ENCODE results near the gene OR10A4. TPM values are rescaled to one million over a fixed set of nuclear protein-coding genes. Genes with fewer than 3 reads are reported as not detected.
A peak's percentile ranks its signal among the peaks of the same experiment; 100 is the strongest.

Gene OR10A4
- total and polyA plus RNA-seq, 2 donors (not counting 3 experiments of a cell fraction or from before 2014, with no cell fraction given): not detected

- H3K27me3 ChIP-seq (ENCODE audit: control insufficient read depth in 2 of 2, insufficient read depth in 2 of 2, low read length in 2 of 2): no peaks in the 10 kb centered on the region
- no peak for TF ChIP-seq EZH2 (IDR thresholded peaks at IDR 0.05; ENCODE audit: borderline replicate concordance, low read depth, low read length, severe bottlenecking)
- TF ChIP-seq GATA2 (IDR thresholded peaks at IDR 0.05; ENCODE audit: insufficient read depth, insufficient read length, low read depth, low read length): no peak
- TF ChIP-seq POLR2A (IDR thresholded peaks at IDR 0.05; ENCODE audit: low read depth, low read length): no peak
- no peak for TF ChIP-seq JUN (IDR thresholded peaks at IDR 0.05; ENCODE audit: borderline replicate concordance, insufficient read depth, insufficient read length, low read depth)
- no peak for TF ChIP-seq MYC (IDR thresholded peaks at IDR 0.05; ENCODE audit: low read depth, low read length)
- TF ChIP-seq, protein P1, sequence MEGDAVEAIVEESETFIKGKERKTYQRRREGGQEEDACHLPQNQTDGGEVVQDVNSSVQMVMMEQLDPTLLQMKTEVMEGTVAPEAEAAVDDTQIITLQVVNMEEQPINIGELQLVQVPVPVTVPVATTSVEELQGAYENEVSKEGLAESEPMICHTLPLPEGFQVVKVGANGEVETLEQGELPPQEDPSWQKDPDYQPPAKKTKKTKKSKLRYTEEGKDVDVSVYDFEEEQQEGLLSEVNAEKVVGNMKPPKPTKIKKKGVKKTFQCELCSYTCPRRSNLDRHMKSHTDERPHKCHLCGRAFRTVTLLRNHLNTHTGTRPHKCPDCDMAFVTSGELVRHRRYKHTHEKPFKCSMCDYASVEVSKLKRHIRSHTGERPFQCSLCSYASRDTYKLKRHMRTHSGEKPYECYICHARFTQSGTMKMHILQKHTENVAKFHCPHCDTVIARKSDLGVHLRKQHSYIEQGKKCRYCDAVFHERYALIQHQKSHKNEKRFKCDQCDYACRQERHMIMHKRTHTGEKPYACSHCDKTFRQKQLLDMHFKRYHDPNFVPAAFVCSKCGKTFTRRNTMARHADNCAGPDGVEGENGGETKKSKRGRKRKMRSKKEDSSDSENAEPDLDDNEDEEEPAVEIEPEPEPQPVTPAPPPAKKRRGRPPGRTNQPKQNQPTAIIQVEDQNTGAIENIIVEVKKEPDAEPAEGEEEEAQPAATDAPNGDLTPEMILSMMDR (IDR thresholded peaks at IDR 0.05; ENCODE audit: extremely low read depth in 1 of 2, insufficient read depth in 1 of 2, low read depth in 1 of 2, low read length in 2 of 2): no peak
- no peak for TF ChIP-seq MAX (IDR thresholded peaks at IDR 0.05; ENCODE audit: insufficient read depth, insufficient read length)
- no peak for TF ChIP-seq FOS (IDR thresholded peaks at IDR 0.05; ENCODE audit: borderline replicate concordance, insufficient read depth, low read length)
- no peak for TF ChIP-seq POLR2AphosphoS5 (IDR thresholded peaks at IDR 0.05; ENCODE audit: insufficient read depth, low read depth, low read length)
- POLR2A ChIA-PET: no interaction called here
- no peaks in the 10 kb centered on the region for H3K9me3 ChIP-seq (replicated peaks; ENCODE audit: control insufficient read depth, insufficient read depth, low read length)
- peaks cover 5% of the 10 kb centered on the region for H3K79me2 ChIP-seq (ENCODE audit: control insufficient read depth, insufficient read depth, low read length)
- peak; percentile 3 for DNase-seq (ENCODE audit: low read depth, low spot score)
- peak overlapping the region; percentile 100 for H2AFZ ChIP-seq (ENCODE audit: low read depth, low read length)
- H3K36me3 ChIP-seq (ENCODE audit: control insufficient read depth in 2 of 2, extremely low read depth in 1 of 2, insufficient read depth in 2 of 2, low read length in 2 of 2): no peaks in the 10 kb centered on the region
- FAIRE-seq: no peak
- peaks cover 13% of the 10 kb centered on the region for H3K4me1 ChIP-seq (ENCODE audit: control insufficient read depth, extremely low read depth, insufficient read depth, low read length)
- peak overlapping the region; percentile 96 for H3K4me2 ChIP-seq (ENCODE audit: insufficient read depth, low read length)
- BruUV-seq (replicated peaks): TSS peak; percentile 10
- H3K9me1 ChIP-seq (replicated peaks; ENCODE audit: control insufficient read depth, extremely low read depth, insufficient read depth, low read length): peaks cover 2% of the 10 kb centered on the region
- peak overlapping the region; percentile 57 for H3K27ac ChIP-seq (ENCODE audit: insufficient read depth, low read depth, low read length)
- H3K9ac ChIP-seq (replicated peaks; ENCODE audit: extremely low read depth, insufficient read depth, low read length): peak overlapping the region; percentile 69
- intact Hi-C loops (cut with micrococcal nuclease): loop anchor here (2.0 to 5.0 kb wide), 2 partner anchors 65 to 94 kb away; partner anchors contain the start of genes NLRP14 and ZNF214
- CTCF ChIA-PET: interaction anchor here (0.9 to 2.0 kb wide), 5 partner anchors 10 to 548 kb away, joined by 3 to 5 read pairs (median 5); no protein-coding TSS in a partner anchor
- no peaks in the 10 kb centered on the region for H4K20me1 ChIP-seq (replicated peaks; ENCODE audit: control insufficient read depth, extremely low read depth, insufficient read depth, low read length)
- peak overlapping the region; percentile 43 to 94 (median 88) for H3K4me3 ChIP-seq (replicated peaks in 1 of 3; ENCODE audit: insufficient read depth in 1 of 3, low read depth in 1 of 3, low read length in 3 of 3)
- dilution Hi-C loops (cut with MboI; ENCODE audit: extremely low pct_ligation_motif_present, low sequenced_read_pairs): no loop called here
These were observed 50.7 kb downstream of the OR10A4 start for GRCh38 chr11:6927030-6927617.

Other genes with a start within 250 kb of the OR10A4 start
- gene DCHS1, start 220.8 kb upstream of the OR10A4 start, total RNA-seq: 73.0 and 73.1 TPM in 2 replicates
- 56.2 and 64.2 TPM in 2 replicates for gene DCHS1, start 220.8 kb upstream of the OR10A4 start, polyA plus RNA-seq
- gene MRPL17, start 193.3 kb upstream of the OR10A4 start, total RNA-seq: 86.8 and 87.2 TPM in 2 replicates
- 61.7 and 67.6 TPM in 2 replicates for gene MRPL17, start 193.3 kb upstream of the OR10A4 start, polyA plus RNA-seq
- gene OR2AG2, start 104.6 kb upstream of the OR10A4 start, total RNA-seq: 0.33 and 0.46 TPM in 2 replicates
- 0.13 and 0.18 TPM in 2 replicates for gene OR2AG2, start 104.6 kb upstream of the OR10A4 start, polyA plus RNA-seq
- gene OR2AG1, start 93.6 kb upstream of the OR10A4 start, total RNA-seq: not detected in 2 replicates
- gene OR2AG1, start 93.6 kb upstream of the OR10A4 start, polyA plus RNA-seq: not detected in 2 replicates
- gene OR6A2, start 76.9 kb upstream of the OR10A4 start, total RNA-seq: 0.27 and 0.46 TPM in 2 replicates
- 0.06 and 0.21 TPM in 2 replicates for gene OR6A2, start 76.9 kb upstream of the OR10A4 start, polyA plus RNA-seq
- gene OR10A5, start 30.9 kb upstream of the OR10A4 start, total RNA-seq: not detected in 2 replicates
- not detected in 2 replicates for gene OR10A5, start 30.9 kb upstream of the OR10A4 start, polyA plus RNA-seq
- not detected in 2 replicates for gene OR10A2, start 13.6 kb upstream of the OR10A4 start, total RNA-seq
- not detected in 2 replicates for gene OR10A2, start 13.6 kb upstream of the OR10A4 start, polyA plus RNA-seq
- gene OR2D2, start 15.9 kb downstream of the OR10A4 start, total RNA-seq: 0.31 and 1.2 TPM in 2 replicates
- 0.08 and 0.18 TPM in 2 replicates for gene OR2D2, start 15.9 kb downstream of the OR10A4 start, polyA plus RNA-seq
- not detected in 2 replicates for gene OR2D3, start 44.4 kb downstream of the OR10A4 start, total RNA-seq
- gene OR2D3, start 44.4 kb downstream of the OR10A4 start, polyA plus RNA-seq: not detected in 2 replicates
- gene ZNF215, start 49.8 kb downstream of the OR10A4 start, total RNA-seq: 2.9 and 6.0 TPM in 2 replicates
- 0.86 and 1.2 TPM in 2 replicates for gene ZNF215, start 49.8 kb downstream of the OR10A4 start, polyA plus RNA-seq
- 1.7 and 2.5 TPM in 2 replicates for gene ZNF214, start 143.7 kb downstream of the OR10A4 start, total RNA-seq
- 0.45 and 0.94 TPM in 2 replicates for gene ZNF214, start 143.7 kb downstream of the OR10A4 start, polyA plus RNA-seq
- 0.24 and 0.35 TPM in 2 replicates for gene NLRP14, start 143.9 kb downstream of the OR10A4 start, total RNA-seq
- 0.21 and 0.26 TPM in 2 replicates for gene NLRP14, start 143.9 kb downstream of the OR10A4 start, polyA plus RNA-seq
- gene RBMXL2, start 212.4 kb downstream of the OR10A4 start, total RNA-seq: 0.51 TPM in 1 of 2 replicates, not detected in the other
- 0.24 and 0.25 TPM in 2 replicates for gene RBMXL2, start 212.4 kb downstream of the OR10A4 start, polyA plus RNA-seq